GM23248 (cell line): ENCODE measurements around the gene SPG21. TPM values are rescaled to one million over a fixed set of nuclear protein-coding genes. Genes with fewer than 3 reads are reported as not detected.

ENCODE experiments used
- DNase-seq: peaks from one replicate; pipeline ENCODE4 v3.0.0-alpha.2; 2015
- H2AFZ ChIP-seq: fragments of 200-600 bp; sonication (generic); 2 replicates; pipeline ENCODE4 v1.6.1; 2016; ENCODE audit warnings: antibody characterized with exemption
- H3F3A ChIP-seq: fragments of 200-600 bp; sonication (generic); 2 replicates; pipeline ENCODE4 v1.6.1; 2016; ENCODE audit warnings: mild to moderate bottlenecking, antibody characterized with exemption, mixed run types; ENCODE audit not compliant: insufficient read depth
- H3K27ac ChIP-seq: fragments of 200-600 bp; sonication (generic); 2 replicates; pipeline ENCODE4 v1.5.1; 2016; ENCODE audit warnings: mild to moderate bottlenecking
- H3K27me3 ChIP-seq: fragments of 200-600 bp; sonication (generic); replicated peaks from 2 replicates; pipeline ENCODE4 v1.6.1; 2016; ENCODE audit warnings: mild to moderate bottlenecking; ENCODE audit not compliant: insufficient read depth
- H3K36me3 ChIP-seq: fragments of 200-600 bp; sonication (generic); 2 replicates; pipeline ENCODE4 v1.6.1; 2016; ENCODE audit warnings: low read depth, mild to moderate bottlenecking
- H3K4me1 ChIP-seq: fragments of 200-600 bp; sonication (generic); 2 replicates; pipeline ENCODE4 v1.6.1; 2016; ENCODE audit warnings: mild to moderate bottlenecking; ENCODE audit not compliant: insufficient read depth
- H3K4me2 ChIP-seq: fragments of 200-600 bp; sonication (generic); one replicate; pipeline ENCODE4 v1.6.1; 2016; ENCODE audit warnings: mild to moderate bottlenecking; ENCODE audit not compliant: unreplicated experiment
- H3K4me3 ChIP-seq: fragments of 200-600 bp; sonication (generic); 2 replicates; pipeline ENCODE4 v1.5.1; 2016; ENCODE audit warnings: mild to moderate bottlenecking
- H3K79me2 ChIP-seq: fragments of 200-600 bp; sonication (generic); 2 replicates; pipeline ENCODE4 v1.6.1; 2016; ENCODE audit warnings: mild to moderate bottlenecking; ENCODE audit not compliant: insufficient read depth
- H3K9ac ChIP-seq: fragments of 200-600 bp; sonication (generic); 2 replicates; pipeline ENCODE4 v1.6.1; 2016; ENCODE audit warnings: mild to moderate bottlenecking
- H3K9me2 ChIP-seq: fragments of 200-600 bp; sonication (generic); 2 replicates; pipeline ENCODE4 v1.6.1; 2016; ENCODE audit warnings: mixed run types, mild to moderate bottlenecking, moderate library complexity; ENCODE audit not compliant: insufficient read depth
- H3K9me3 ChIP-seq: fragments of 200-600 bp; sonication (generic); one replicate; pipeline ENCODE4 v1.6.1; 2017; ENCODE audit warnings: low read depth
- H4K20me1 ChIP-seq: fragments of 200-600 bp; sonication (generic); 2 replicates; pipeline ENCODE4 v1.6.0; 2016; ENCODE audit not compliant: insufficient read depth
- EZH2 ChIP-seq: fragments of 200-600 bp; sonication (generic); IDR thresholded peaks from 2 replicates; pipeline ENCODE4 v1.6.1; 2018; ENCODE audit warnings: antibody characterized with exemption, mild to moderate bottlenecking; ENCODE audit not compliant: insufficient read depth, poor library complexity, severe bottlenecking
- EZH2phosphoT487 ChIP-seq: fragments of 200-600 bp; sonication (generic); IDR thresholded peaks from 2 replicates; pipeline ENCODE4 v1.6.1; 2018; ENCODE audit warnings: antibody characterized with exemption, moderate library complexity, mild to moderate bottlenecking, low read depth; ENCODE audit not compliant: insufficient read depth
- WGBS, 2 experiments: methylation state at CpG; one replicate each; pipeline ENCODE4 v1.1.6; 2015 to 2017; ENCODE audit warnings: low lambda C conversion rate in 2 of 2, low coverage in 1 of 2; ENCODE audit errors: missing lambda C conversion rate in 2 of 2; 5-methylcytosine and 5-hydroxymethylcytosine counted together
- in situ Hi-C: fragments of 300-500 bp; cut with MboI; formaldehyde crosslinking; loops from 2 replicates; pipeline ENCODE4 v1.15.0; 2020
- polyA plus RNA-seq: library from polyadenylated mRNA; unstranded; fragments of >200 nt; fragmentation: Nextera tagmentation; extraction: Ambion mirVana; gene quantifications from 2 replicates; pipeline ENCODE4 v1.2.1, GENCODE V29; 2016
- total RNA-seq: library from RNA; depleted of rRNA; stranded (reverse); fragments of >200 nt; shearing (Covaris generic); gene quantifications from 2 replicates; pipeline ENCODE4 v1.2.3, GENCODE V29; 2014

The SPG21 gene
- total and polyA plus RNA-seq, 2 experiments from 2014 or later: 78.4 to 106 TPM

DNA sequence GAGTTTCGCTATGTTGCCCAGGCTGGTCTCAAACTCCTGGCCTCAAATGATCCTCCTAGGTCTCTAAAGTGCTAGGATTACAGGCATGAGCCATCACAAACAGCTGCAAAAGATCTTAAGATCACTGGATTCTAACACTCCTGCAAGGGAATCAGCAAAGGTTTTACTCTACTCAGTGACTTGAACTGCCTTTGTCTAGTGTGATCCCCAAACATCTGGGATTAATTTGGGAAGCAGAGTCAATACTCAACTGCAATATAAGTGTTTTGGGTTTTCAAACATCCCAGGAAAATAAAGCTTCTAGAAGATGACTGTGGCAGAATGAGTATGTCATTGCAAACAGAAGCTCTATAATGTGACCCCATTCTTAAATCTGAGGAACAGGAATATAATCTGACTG, 7.2 kb downstream of the SPG21 start:
- H3K9ac ChIP-seq: no peak overlapping the region
- no peak for TF ChIP-seq EZH2
- TF ChIP-seq EZH2phosphoT487: no peak
- peak; percentile 48 for DNase-seq
- no peak overlapping the region for H3K4me2 ChIP-seq
- H3K4me1 ChIP-seq: peaks cover 38% of the 10 kb centered on the region
- no peaks in the 10 kb centered on the region for H3K27me3 ChIP-seq
- peaks cover 43% of the 10 kb centered on the region for H3F3A ChIP-seq
- H3K9me3 ChIP-seq: no peaks in the 10 kb centered on the region
- H3K4me3 ChIP-seq: no peak overlapping the region
- H4K20me1 ChIP-seq: 0 out of 2 replicates have a peak, but pooled peaks cover 3% of the 10 kb centered on the region
- H3K9me2 ChIP-seq: no peaks in the 10 kb centered on the region
- H3K36me3 ChIP-seq: peaks cover 14% of the 10 kb centered on the region; the same call in 1 of the 2 replicates
- no peak overlapping the region for H2AFZ ChIP-seq
- peaks cover 51% of the 10 kb centered on the region for H3K79me2 ChIP-seq
- no peak overlapping the region for H3K27ac ChIP-seq
- in situ Hi-C loops: no loop called here
- WGBS, 2 experiments: 95 to 100% methylated on average over 1 of the region's 1 CpG

DNA sequence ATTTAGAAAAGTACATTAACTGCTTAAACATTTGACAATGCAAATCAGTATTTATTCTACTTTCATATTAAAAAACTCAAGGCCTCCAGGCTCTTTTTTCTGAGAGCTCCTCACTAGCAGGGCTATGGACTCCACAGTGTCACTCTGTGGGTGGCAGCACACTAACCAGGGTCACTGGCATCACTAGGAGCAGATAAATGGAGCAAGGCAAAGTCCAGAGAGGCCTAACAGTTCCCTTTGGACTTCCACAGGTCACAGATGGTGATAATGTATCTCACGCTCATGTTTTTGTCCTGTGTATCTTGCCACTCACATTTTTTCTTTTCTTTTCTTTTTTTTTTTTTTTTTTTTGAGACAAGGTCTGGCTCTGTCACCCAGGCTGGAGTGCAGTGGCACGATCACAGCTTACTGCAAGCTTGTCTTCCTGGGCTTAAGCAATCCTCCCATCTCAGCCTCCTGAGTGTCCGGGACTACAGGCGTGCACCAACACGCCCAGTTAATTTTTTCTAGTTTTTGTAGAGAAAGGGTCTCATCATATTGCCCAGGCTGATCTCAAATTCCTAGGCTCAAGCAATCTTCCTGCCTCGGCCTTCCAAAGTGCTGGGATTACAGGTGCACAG, 7.8 kb downstream of the SPG21 start:
- Histone ChIP-seq H3K4me2 (no peak overlapping the region), H2AFZ (no peak overlapping the region), H3K9me2 (no peaks in the 10 kb centered on the region), H3K36me3 (peaks cover 14% of the 10 kb centered on the region; the same call in 1 of the 2 replicates), H3K9ac (no peak overlapping the region), H3K4me1 (peaks cover 33% of the 10 kb centered on the region), H3K27ac (no peak overlapping the region), H3K4me3 (no peak overlapping the region), H3K9me3 (no peaks in the 10 kb centered on the region), H3K79me2 (peaks cover 45% of the 10 kb centered on the region), H4K20me1 (0 out of 2 replicates have a peak, but pooled peaks cover 3% of the 10 kb centered on the region), H3F3A (peaks cover 37% of the 10 kb centered on the region), H3K27me3 (no peaks in the 10 kb centered on the region)
- no peak for DNase-seq
- 68 to 71% methylated on average over 6 of the region's 6 CpGs for WGBS, 2 experiments
- TF ChIP-seq EZH2: no peak
- TF ChIP-seq EZH2phosphoT487: no peak
- in situ Hi-C loops: no loop called here

DNA sequence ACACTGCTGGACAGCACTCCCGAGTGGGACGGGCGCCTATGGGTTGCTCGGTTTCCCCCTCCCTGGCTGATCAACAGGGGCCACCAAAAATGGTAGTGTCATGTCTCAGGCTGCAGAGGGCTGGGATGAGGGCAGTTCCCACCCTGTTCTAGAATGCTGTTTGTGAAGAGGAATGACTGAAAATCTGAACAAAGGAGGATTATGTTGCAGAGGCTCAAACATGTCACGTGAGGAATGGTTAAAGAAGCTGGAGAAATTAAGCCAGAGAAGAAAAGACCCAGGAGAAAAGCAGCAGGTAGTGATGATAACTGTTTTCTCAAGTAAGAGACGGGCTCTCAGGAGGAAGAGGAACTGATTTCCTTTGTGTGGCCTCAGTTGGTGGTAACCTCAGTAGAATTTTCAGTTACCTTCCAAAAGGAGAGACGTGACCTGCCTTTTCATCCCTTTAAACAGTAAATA, 10.4 kb downstream of the SPG21 start:
- peaks cover 32% of the 10 kb centered on the region for H3K36me3 ChIP-seq
- no peaks in the 10 kb centered on the region for H3K9me2 ChIP-seq
- H3K4me3 ChIP-seq: no peak overlapping the region
- no peak overlapping the region for H3K9ac ChIP-seq
- peaks cover 34% of the 10 kb centered on the region for H3K79me2 ChIP-seq
- TF ChIP-seq EZH2 (no peak), EZH2phosphoT487 (no peak)
- H3K9me3 ChIP-seq: no peaks in the 10 kb centered on the region
- H3F3A ChIP-seq: peaks cover 16% of the 10 kb centered on the region
- H2AFZ ChIP-seq: no peak overlapping the region
- H3K27me3 ChIP-seq: no peaks in the 10 kb centered on the region
- 0 out of 2 replicates have a peak, but pooled peaks cover 3% of the 10 kb centered on the region for H4K20me1 ChIP-seq
- peaks cover 11% of the 10 kb centered on the region for H3K4me1 ChIP-seq
- in situ Hi-C loops: no loop called here
- no peak for DNase-seq
- whole genome bisulfite sequencing, 2 experiments: 94 to 95% methylated on average over 7 of the region's 7 CpGs
- H3K27ac ChIP-seq: no peak overlapping the region
- no peak overlapping the region for H3K4me2 ChIP-seq

DNA sequence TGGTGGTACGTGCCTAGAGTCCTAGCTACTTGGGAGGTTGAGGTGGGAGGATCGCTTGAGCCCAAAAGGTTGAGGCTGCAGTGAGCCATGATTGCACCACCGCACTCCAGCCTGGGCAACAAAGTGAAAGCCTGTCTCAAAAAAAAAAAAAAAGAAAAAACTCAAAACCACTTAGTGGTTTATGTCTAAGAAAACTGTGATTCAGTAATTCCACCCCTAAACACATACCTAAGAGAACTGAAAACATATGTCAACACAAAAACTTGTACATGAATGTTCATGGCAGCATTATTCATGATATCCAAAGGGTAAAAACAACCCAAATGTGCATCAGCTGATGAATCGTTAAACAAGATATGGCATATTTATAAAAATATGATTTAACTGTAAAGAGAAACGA, 14.3 kb downstream of the SPG21 start:
- Histone ChIP-seq H3K36me3 (peaks cover 50% of the 10 kb centered on the region), H2AFZ (no peak overlapping the region), H3K79me2 (no peaks in the 10 kb centered on the region), H3K9me3 (no peaks in the 10 kb centered on the region), H3K4me1 (no peaks in the 10 kb centered on the region), H3K4me2 (no peak overlapping the region), H3K9ac (no peak overlapping the region), H4K20me1 (no peaks in the 10 kb centered on the region), H3K27me3 (no peaks in the 10 kb centered on the region), H3K27ac (no peak overlapping the region), H3F3A (no peaks in the 10 kb centered on the region; the same call in 1 of the 2 replicates), H3K4me3 (no peak overlapping the region), H3K9me2 (no peaks in the 10 kb centered on the region)
- TF ChIP-seq EZH2phosphoT487 (no peak), EZH2 (no peak)
- in situ Hi-C loops: no loop called here
- WGBS, 2 experiments: 87 to 88% methylated on average over 5 of the region's 5 CpGs
- peak; percentile 50 for DNase-seq

DNA sequence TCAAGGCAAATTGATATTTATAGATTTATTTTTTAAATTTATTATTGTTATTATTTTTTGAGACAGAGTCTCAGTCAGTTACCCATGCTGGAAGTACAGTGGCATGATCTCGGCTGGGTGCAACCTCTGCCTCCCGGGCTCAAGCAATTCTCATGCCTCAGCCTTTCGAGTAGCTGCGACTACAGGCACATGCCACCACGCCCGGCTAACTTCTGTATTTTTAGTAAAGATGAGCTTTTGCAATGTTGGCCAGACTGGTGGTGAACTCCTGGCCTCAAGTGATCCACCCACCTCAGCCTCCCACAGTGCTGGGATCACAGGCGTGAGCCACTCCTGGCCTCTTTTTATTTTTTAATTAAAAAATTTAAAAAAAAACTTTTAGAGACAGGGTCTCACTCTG, 19.0 kb downstream of the SPG21 start:
- H2AFZ ChIP-seq: no peak overlapping the region
- H3K9ac ChIP-seq: no peak overlapping the region
- H3K4me1 ChIP-seq: no peaks in the 10 kb centered on the region
- no peaks in the 10 kb centered on the region for H3F3A ChIP-seq
- H3K4me2 ChIP-seq: no peak overlapping the region
- H3K9me3 ChIP-seq: no peaks in the 10 kb centered on the region
- 97 to 98% methylated on average over 7 of the region's 7 CpGs for WGBS, 2 experiments
- H3K4me3 ChIP-seq: no peak overlapping the region
- in situ Hi-C loops: no loop called here
- H3K36me3 ChIP-seq: peaks cover 55% of the 10 kb centered on the region
- H3K27ac ChIP-seq: no peak overlapping the region
- DNase-seq: no peak
- H4K20me1 ChIP-seq: no peaks in the 10 kb centered on the region
- no peaks in the 10 kb centered on the region for H3K9me2 ChIP-seq
- TF ChIP-seq EZH2 (no peak), EZH2phosphoT487 (no peak)
- no peaks in the 10 kb centered on the region for H3K27me3 ChIP-seq
- H3K79me2 ChIP-seq: no peaks in the 10 kb centered on the region
